HG02870 (cell line): ENCODE results near the gene RABGAP1.
"Not testable (repeated sequence)": the region's sequence is repeated elsewhere in the genome, so short reads cannot be mapped to it uniquely, and the experiment has no call there.

Experiments used
- ATAC-seq: cut with Tn5 transposase; IDR thresholded peaks from one replicate; pipeline ENCODE4 v1.9.1; 2021; ENCODE audit warnings: mild to moderate bottlenecking, moderate library complexity; ENCODE audit not compliant: unreplicated experiment

RABGAP1 gene

DNA sequence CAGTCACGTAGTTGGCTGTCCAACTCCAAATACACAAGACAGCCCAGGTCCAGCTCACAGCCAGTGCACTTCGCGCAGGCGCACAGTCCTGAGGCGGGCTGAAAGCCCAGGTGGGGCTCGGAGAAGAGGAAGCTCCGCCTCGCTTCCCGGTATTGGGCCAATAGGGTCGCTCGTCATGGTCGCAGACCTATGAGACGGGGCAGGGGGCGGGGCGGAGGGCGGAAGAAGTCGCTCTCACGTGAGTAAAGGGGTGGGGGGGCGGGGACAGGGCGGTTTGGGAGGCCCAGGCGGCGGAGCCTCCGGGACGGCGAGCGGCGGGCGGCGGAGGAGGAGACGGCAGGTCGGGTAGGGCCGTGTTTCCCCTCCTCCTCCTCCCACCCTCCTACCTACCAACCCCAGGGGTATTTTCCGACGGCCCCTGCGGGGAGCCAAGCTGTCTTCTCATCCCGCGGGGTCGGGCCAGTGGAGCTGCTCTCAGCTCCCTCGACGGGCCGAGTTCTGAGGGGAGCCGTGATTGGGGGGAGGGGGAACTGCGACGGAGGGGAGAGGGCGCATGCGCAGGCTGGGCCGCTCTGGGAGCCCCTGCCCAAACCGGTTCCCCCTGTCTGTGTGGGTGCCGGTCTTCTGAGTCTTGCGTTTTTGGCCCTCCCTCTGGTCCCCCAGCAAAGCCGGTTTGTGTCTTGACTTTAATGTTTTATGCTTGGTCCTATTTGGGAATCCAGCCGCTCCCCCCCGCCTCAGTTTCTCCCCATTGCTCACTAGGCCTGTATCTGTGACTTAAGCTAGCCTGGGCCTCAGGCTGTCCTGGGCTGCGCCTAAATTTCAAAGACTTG, at the start of gene RABGAP1:
TSS of gene RABGAP1 (plus strand) at position 272 of the 833 bp plus-strand sequence. CDS start 16,040 bp downstream, outside the sequence.
- peak; percentile 98 for ATAC-seq

DNA sequence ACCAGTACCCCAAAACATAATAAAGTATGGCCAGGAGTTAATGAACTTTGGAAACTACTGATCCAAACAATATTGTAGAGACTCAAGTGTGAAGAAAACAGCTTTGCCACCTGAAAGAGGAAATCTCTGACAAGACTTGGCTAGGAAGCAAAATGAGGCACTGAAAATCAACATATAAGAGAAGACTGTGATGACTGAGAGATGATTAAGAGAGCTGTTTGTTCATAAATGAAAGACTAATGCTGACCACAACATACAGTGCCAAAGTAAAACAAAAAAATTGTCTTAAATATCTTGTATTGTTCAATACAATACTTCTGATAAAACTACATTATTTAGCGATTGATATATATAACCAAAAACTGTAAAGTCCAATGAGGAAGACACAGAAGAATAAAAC, 42.9 kb upstream of the RABGAP1 start:
- no peak for ATAC-seq

DNA sequence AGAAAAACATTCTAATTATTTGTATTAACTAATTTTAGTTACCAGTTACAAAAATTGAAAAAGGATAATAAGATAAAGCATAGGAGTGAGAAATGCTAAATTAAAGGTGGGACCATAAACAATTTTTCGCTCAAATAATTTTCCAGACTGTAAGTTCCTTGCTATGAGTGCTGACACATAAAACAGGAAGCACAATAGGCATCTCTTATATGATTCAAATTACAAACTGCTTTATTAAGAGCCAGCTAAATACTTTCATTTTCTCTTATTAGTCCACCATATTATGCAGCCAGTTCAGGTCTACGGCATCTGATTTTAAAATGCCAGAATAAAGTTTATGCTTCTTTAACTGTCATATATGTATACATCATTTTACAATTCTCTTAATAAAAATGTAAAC, 40.0 kb upstream of the RABGAP1 start:
- ATAC-seq, result no peak

DNA sequence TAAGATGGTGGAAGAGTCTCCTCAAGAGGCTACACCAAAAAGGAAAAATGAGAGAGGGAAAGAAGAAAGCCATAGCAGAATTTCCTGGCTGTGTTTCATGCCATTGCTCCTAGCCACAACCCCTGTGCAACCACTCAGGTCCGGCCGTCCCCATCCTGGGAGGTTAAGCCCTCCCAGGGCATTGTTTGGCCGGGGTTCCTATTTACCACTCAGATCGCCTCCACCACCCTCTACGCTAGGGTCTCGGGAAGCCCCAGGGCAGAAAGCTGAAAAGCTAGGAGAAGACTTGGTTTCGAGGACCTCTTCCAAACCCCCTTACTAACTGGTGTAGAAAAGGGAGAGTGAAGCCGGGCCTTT, 36.4 kb upstream of the RABGAP1 start:
- ATAC-seq, result peak; percentile 18

DNA sequence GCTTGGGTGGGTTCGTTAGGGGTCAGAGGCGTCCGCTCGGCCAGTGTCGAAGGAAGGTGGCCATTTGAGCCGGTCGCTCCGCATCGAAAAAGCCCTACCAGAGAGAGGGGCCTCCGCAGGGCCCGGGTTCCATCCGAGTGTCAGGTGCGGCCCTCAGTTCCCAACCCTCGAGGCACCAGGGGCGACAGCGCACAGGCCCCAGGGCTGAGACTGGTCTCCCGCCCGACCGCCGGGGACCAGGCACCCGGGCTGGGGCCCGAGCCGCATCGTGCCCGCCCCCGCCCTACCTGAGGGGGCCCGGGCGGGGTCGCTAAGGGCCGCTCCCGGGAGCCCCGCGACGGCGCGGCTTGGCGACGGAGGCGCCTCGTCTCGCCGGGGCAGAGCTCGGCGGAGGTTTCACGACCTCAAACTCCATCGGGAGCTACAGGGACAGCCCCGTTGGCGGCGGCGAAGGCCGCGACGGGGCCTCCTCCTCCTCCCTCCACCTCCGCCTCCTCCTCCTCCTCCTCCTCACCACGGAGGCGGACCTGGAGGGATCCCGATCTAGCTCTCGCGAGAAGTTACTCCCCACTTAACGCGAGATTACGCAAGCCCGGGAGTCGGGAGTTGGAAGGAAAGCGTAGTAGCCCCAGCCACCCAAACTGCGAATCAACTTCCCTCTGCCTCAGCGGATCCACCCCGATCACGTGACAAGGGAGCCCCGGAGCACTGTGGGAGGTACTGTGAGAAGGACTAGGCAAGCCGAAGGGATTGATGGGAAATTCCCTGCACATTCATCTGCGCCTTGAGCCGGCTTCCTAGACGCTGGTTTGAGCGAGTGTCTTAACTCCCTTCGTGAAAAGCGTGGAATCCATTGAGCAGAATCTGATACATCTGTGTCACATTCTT, 35.8 kb upstream of the RABGAP1 start, which contains the start of gene RC3H2:
TSS of gene RC3H2 (minus strand) at position 537 of the 888 bp plus-strand sequence. CDS start 7,850 bp downstream, outside the sequence.
- peak; percentile 75 for ATAC-seq

DNA sequence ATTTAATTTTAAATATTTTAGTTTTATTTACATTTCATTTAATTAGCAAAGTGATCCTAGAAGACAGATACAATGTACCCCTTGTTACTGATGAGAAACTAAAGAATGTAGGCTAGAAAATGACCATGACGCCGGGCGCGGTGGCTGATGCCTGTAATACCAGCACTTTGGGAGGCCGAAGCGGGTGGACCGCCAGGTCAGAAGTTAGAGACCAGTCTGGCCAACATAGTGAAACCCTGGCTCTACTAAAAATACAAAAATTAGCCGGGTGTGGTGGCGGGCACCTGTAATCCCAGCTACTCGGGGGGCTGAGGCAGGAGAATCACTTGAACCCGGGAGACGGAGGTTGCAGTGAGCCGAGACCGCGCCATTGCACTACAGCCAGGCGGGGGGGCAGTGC, 34.7 kb upstream of the RABGAP1 start:
- ATAC-seq, result not testable (repeated sequence)

DNA sequence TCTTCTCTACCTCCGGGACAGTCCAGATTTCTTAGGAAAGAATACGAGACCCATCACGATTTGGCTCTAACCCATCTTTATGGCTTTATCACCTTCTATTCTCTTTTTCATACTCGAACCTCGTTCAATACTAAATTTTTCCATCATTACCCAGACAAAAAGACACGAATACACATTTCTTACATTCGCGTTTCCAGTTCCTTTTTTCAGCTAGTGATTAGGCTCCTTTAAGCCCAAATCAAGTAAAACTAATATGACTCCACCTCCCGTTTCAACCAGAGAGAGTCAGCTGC, 28.2 kb upstream of the RABGAP1 start:
- ATAC-seq, result no peak

DNA sequence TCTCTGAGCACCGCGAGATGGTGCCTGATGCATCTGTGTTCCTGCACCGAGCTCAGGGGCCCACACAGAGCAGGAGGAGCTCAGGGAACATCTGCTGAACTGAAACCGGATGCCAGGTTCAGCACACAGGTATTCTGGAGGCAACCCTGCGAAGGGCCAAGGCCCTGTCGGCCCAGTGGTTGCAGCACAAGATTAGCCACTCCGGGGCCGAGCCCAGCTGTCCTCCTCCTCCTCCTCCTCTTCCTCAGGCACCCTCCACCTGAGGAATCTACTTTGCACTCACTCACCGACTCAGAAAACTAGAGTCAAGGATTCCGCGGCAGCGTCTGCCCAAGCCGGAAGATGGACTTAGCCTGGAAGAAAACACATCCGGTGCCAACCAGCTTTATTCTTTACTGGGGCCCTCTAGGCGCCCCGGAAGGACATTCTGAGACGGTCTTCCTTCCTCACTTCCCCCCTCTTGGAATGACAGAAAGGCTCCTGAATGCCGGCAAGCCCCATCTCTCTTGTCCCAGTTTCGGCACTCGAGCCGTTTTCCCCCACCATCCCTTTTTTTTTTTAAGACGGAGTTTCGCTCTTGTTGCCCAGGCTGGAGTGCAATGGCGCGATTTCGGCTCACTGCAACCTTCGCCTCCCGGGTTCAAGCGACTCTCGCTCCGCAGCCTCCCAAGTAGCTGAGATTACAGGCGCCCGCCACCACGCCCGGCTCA, 27.7 kb upstream of the RABGAP1 start, which contains the start of gene ZBTB6:
TSS of gene ZBTB6 (minus strand) at position 360 of the 710 bp plus-strand sequence. CDS start 1,251 bp downstream, outside the sequence.
- ATAC-seq, result peak; percentile 96

DNA sequence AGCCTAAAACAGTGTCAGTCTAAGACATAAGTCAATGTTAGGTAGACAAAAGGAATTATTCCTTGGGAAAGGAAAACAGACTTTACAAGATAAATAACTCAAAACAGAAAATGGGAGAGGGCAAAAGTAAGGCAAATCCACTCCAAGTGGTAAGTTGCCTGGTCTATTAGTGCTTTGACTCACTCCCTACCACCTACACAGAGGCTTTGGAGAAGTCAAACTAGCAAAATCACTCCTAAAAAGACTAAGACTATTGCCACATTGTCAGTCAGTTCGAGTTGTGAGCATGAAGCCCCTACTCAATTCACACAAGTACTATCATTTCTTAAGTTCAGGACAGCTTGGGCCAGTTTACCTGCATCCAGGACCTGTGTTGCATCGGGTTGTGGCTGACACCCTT, 22.5 kb upstream of the RABGAP1 start:
- ATAC-seq, result no peak

DNA sequence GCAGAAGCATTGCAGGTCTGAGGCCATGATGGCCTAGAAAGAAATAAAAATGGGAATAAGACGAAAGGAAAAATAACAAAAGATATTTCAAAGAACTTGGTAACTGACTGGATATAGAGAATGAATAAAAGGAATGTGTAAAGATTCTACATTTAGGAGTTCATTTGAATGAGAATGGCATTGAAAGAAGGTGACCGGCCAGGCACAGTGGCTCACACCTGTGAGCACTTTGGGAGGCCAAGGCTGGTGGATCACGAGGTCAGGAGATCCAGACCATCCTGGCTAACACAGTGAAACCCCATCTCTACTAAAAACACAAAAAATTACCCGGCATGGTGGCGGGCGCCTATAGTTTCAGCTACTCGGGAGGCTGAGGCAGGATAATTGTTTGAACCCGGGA, 18.1 kb upstream of the RABGAP1 start:
- no peak for ATAC-seq

DNA sequence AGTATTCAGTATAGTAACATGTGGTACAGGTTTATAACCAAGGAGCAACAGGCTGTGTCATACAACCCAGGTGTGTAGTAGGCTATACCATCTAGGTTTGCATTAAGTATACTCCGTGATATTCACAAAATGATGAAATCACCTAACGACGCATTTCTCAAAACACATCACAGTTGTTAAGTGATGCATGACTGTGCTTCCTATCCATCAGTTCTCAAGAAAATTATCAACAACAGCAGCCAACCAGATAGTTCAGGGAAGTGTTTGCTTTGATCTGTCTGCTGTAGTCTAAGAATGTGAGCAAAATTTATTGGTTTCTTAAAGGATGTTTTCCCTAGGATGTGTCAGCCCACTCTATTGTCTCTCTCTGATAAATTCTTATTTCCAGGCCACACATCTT, 16.9 kb upstream of the RABGAP1 start:
- ATAC-seq, result no peak

DNA sequence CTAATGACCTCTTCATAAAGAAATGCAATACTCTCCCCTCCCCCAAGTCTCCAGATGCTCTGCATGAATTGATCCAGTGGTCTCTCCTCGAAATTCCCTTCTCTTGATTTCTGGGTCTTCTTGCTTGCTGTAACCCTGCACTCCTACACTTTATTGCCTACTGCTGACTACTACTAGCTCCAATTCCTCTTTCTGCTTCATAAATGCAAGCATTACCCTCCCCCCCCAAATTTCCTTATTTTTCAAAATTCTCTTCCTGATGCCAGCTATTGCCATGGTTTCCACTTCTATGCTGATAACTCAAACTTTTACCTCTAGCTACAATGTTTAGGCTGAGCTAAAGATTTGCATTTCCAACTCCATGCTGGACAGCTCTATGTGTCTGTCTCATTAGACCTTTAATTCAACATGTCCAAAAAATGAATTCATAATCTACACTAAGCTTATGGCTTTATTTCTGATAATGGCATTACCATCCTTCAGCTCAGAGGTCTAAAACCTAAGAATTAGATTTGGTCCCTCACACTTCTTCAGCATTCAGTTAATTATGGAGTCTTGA, 10.9 kb upstream of the RABGAP1 start:
- ATAC-seq, result no peak

DNA sequence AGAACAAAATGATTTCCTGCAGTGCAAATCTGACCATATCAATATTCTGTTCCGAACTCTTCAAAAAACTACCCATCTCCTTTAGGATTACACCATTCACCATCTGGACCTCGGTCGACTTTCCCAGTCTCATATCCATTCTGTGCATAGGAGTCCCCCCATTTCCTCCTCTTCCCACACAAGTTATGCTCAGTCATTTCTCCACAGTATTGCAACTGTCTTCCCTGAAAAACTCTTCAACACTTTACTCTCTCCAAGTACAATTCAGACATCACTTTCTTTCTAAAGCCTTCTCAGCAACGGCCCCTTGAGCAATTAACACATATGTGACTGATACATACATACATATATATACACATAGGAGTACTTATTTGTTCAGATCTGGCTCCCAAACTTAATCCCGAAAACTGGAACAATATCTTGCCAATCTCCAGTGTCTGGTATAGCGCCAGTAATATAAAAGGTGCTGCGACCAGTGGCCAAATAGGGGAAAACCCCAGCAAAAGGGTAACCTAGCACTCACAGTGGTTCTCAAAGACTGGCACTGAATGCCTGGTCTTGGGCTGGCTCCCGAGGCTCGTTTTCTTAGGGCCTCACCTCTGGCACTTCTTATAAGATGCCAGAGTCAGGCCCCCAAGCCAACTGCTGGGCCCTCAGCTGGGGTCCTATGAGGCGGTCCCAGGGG, 10.1 kb upstream of the RABGAP1 start:
- peak; percentile 19 for ATAC-seq

DNA sequence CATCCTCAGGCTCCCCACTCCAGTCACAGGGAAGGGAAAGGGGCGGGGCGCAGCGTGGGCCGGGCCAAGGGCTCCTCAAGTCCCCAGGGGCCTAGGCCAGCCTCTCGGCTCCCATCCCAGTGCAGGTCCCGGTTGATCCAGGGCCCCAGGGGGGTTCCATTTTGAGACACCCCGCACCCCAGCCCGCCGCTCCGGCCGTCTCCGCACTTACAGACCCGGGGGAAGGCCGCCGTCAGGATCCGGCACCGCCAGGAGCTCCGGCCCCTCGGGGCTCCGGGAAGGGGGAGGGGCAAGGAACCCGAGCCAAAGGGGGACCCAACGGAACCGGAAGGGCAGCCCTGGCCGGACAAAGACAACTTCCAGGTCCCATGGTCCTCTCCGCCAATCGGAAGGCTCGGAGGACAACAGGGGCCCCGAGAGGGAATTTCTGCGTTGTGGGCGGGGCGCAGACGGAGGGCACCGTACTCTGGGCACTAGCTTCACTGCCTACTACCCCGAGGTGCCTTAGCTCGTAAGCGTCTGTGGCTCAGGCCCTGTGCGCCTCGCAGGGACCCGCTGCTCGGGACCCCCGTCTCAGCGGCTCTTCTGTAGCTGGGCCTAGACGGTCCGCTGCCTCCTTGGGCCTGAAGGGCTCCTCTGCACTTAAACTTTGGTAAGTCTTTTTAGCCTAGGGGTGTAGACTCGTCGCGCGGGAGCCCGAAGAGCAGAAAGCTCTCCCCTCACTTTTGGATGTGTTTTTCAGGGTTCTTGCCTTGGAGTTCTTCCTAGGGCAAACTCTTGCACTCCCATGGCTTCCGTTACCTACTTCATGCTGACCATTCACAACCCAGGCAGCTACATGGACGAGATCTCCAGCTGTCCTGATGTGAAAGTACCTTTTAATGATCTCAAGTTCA, 9.3 kb upstream of the RABGAP1 start, which contains the start of gene ZBTB26:
TSS of gene ZBTB26 (minus strand) at position 287 of the 896 bp plus-strand sequence. CDS start 11,578 bp downstream, outside the sequence.
- ATAC-seq, result peak; percentile 95

DNA sequence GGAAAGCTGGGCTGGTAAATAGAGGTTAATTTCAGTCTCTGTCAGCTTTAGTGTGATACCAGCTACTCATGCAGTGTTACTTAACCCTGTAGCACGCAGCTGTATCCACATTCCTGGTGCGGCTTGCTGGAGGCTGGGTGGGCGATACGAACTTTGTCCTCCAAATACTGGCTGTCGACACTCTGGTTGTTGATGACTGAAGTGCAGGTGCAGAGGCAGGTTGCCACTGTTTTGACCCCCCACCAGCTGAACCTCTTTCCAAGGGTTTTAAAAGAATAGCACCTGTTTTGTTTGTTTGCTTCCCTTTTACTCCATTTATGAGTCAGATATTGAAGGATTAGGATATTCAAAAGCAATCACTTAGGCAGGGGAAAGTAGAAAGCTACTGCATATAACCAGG, 4.4 kb upstream of the RABGAP1 start:
- no peak for ATAC-seq

DNA sequence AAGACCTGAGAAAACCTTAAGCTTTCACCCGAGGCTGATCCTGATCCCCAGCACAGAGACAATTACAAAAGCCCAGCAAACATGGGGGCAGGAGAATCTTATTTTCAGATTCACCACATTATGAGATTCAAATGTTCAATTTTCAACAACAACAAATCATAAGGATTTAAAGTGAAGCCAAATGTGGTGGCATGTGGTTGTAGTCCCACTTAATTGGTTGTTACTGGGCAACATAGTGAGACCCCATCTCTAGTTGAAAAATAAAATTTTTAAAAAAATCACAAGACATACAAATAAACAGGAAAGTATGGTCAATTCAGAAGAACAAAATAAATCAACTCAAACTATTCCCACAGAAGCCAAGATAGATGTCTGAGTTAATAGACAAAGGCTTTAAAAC, 3.9 kb upstream of the RABGAP1 start:
- no peak for ATAC-seq

DNA sequence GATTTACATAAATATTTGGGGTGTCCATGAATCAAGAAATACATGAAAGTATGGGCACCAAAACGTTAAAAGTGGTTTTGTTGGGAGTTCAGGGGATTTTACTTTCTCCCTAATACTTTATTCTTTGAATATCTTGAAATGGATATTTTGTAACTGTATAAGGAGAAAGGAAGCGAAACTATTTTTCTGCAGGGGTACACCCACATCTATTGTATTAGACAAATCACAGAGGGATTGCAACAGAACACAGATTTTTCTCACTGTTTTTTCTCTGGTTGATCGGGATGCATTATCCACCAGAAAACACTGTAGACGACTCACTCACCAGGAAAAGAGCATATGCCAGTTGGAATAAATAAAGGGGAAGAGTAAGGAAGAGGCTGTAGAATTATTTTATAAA, 1.2 kb upstream of the RABGAP1 start:
- no peak for ATAC-seq

DNA sequence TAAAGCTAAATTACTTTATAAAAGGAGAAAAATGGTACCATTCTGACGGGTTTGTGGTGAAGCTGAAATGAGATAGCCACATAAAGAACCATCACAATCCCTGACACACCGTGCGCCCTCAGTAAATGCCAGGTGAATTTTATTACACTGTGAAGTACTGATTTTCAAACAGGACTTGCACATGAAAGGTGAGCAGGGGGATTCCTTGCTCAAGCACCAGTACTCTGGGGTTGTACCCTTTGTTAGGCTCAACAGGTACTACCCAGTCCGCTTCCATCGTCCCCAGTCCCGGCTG, 419 bp upstream of the RABGAP1 start:
- ATAC-seq, result no peak

DNA sequence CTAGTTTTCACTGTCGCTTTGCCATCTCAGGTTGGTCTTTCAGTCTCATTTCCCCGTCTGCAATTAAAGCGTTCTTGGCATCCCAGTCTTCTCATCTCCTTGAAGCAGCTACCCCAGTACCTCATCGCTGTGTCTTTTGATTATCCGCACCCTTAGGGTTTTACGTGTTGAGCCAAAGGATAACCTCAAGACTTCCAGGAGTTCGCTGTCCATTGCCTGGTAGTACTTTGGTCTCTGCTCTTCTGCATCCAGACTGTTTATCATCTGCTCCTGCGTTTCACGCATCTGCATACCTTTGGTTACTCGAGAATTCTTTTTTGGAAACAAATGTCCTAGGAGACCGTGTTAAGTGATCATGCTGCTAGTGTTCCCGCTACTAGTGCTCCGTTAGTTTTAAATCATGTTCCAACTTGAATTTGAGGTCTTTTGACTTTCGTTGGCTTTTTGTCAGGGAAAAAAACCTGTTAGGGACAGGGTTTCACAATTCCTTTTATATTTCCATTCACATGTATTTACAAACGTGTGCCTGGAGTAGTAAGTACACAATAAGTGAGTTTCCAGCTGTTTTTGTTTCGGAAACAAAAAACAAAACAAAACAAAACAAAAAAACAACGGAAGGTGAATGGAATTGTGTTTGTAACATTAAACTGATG, 888 bp downstream of the RABGAP1 start:
- ATAC-seq, result no peak
